ENCODE data around the gene NEK1.

GRCh38 chr4:169489306-169489705 is 123.1 kb downstream of the NEK1 start:
- no peak for TF ChIP-seq EZH2 (optimal IDR thresholded peaks at IDR 0.05; ENCODE audit: low read depth, low read length)
- TF ChIP-seq CTCF (IDR thresholded peaks at IDR 0.05; ENCODE audit: low read length), result no peak
- no peak for TF ChIP-seq EZH2phosphoT487 (IDR thresholded peaks at IDR 0.05; ENCODE audit: low read length)

Measured in MM.1S (cell line).